ENCODE data around the gene ZDHHC7.

Gene ZDHHC7

DNA sequence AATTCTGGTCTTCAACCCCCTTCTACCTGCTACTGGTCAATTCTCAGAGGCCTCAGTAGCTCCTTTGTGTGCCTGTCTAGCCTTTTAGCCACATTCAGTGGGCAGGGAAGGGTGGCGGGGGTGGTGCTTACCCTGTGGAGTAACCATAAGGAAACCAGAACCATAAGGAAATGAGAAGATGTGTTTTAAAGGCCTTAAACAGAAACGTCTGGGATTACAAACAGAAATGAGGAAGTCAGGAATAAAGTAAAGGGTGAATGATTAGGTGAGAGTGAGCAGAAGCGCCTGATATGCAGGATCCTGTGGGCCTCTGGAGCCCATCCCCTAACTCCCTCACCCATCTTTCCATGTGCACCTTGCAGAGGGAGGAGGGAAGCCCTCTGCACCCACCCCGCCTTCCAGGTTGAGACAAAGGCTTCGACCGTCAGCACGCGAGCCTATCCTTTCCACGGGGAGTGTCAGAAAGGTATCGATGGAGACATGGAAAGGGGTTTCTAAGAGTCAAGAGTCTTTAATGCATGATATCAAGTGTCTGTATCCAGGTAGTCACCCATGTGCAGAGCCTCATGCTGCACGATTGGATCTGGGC lies 36.6 kb upstream of the ZDHHC7 start:
- Histone ChIP-seq H2AFZ (ENCODE audit: low read length) (no peak overlapping the region), H3K27me3 (ENCODE audit: insufficient read depth, low read length) (no peaks in the 10 kb centered on the region), H3K4me1 (ENCODE audit: insufficient read depth, low read length, severe bottlenecking) (no peaks in the 10 kb centered on the region), H3K36me3 (ENCODE audit: insufficient read depth, low read length) (no peaks in the 10 kb centered on the region), H3K9ac (ENCODE audit: low read length) (no peak overlapping the region), H3K27ac (ENCODE audit: low read depth, low read length, poor library complexity, severe bottlenecking) (no peak overlapping the region), H4K20me1 (ENCODE audit: insufficient read depth, low read length) (no peaks in the 10 kb centered on the region), H3K9me3 (ENCODE audit: low read length) (no peaks in the 10 kb centered on the region), H3K79me2 (ENCODE audit: insufficient read depth, low read length) (no peaks in the 10 kb centered on the region), H3K9me2 (ENCODE audit: low read depth, low read length) (no peaks in the 10 kb centered on the region), H3F3A (ENCODE audit: insufficient read depth, low read length) (no peaks in the 10 kb centered on the region), H3K4me2 (ENCODE audit: low read length) (no peak overlapping the region), H3K4me3 (ENCODE audit: low read depth, low read length, poor library complexity, severe bottlenecking) (no peak overlapping the region)
- TF ChIP-seq EZH2 (IDR thresholded peaks at IDR 0.05; ENCODE audit: borderline replicate concordance, low read length) = no peak
- TF ChIP-seq, protein P1, sequence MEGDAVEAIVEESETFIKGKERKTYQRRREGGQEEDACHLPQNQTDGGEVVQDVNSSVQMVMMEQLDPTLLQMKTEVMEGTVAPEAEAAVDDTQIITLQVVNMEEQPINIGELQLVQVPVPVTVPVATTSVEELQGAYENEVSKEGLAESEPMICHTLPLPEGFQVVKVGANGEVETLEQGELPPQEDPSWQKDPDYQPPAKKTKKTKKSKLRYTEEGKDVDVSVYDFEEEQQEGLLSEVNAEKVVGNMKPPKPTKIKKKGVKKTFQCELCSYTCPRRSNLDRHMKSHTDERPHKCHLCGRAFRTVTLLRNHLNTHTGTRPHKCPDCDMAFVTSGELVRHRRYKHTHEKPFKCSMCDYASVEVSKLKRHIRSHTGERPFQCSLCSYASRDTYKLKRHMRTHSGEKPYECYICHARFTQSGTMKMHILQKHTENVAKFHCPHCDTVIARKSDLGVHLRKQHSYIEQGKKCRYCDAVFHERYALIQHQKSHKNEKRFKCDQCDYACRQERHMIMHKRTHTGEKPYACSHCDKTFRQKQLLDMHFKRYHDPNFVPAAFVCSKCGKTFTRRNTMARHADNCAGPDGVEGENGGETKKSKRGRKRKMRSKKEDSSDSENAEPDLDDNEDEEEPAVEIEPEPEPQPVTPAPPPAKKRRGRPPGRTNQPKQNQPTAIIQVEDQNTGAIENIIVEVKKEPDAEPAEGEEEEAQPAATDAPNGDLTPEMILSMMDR (IDR thresholded peaks at IDR 0.05; ENCODE audit: low read length) = no peak

- H3K9me3 ChIP-seq (ENCODE audit: low read length) = no peaks in the 10 kb centered on the region
- no peak overlapping the region for H3K27ac ChIP-seq (ENCODE audit: low read depth, low read length, poor library complexity, severe bottlenecking)
- H3K9ac ChIP-seq (ENCODE audit: low read length) = no peak overlapping the region
- TF ChIP-seq EZH2 (IDR thresholded peaks at IDR 0.05; ENCODE audit: borderline replicate concordance, low read length) = no peak
- TF ChIP-seq, protein P1 (IDR thresholded peaks at IDR 0.05; ENCODE audit: low read length) = no peak
- no peak overlapping the region for H3K4me3 ChIP-seq (ENCODE audit: low read depth, low read length, poor library complexity, severe bottlenecking)
- H3K79me2 ChIP-seq (ENCODE audit: insufficient read depth, low read length) = no peaks in the 10 kb centered on the region
- no peaks in the 10 kb centered on the region for H3K36me3 ChIP-seq (ENCODE audit: insufficient read depth, low read length)
- no peaks in the 10 kb centered on the region for H4K20me1 ChIP-seq (ENCODE audit: insufficient read depth, low read length)
- no peaks in the 10 kb centered on the region for H3K27me3 ChIP-seq (ENCODE audit: insufficient read depth, low read length)
- H3K9me2 ChIP-seq (ENCODE audit: low read depth, low read length) = no peaks in the 10 kb centered on the region
- H3K4me1 ChIP-seq (ENCODE audit: insufficient read depth, low read length, severe bottlenecking) = no peaks in the 10 kb centered on the region
- no peak overlapping the region for H3K4me2 ChIP-seq (ENCODE audit: low read length)
- no peak overlapping the region for H2AFZ ChIP-seq (ENCODE audit: low read length)
- H3F3A ChIP-seq (ENCODE audit: insufficient read depth, low read length) = no peaks in the 10 kb centered on the region
Measured at GRCh38 chr16:85046931-85047866, 35.9 kb upstream of the ZDHHC7 start.

GRCh38 chr16:85046472-85046916 lies 35.2 kb upstream of the ZDHHC7 start:
- Histone ChIP-seq H3K36me3 (ENCODE audit: insufficient read depth, low read length) (no peaks in the 10 kb centered on the region), H3K79me2 (ENCODE audit: insufficient read depth, low read length) (no peaks in the 10 kb centered on the region), H3K27ac (ENCODE audit: low read depth, low read length, poor library complexity, severe bottlenecking) (no peak overlapping the region), H3K4me2 (ENCODE audit: low read length) (no peak overlapping the region), H3K9me2 (ENCODE audit: low read depth, low read length) (no peaks in the 10 kb centered on the region), H3K9ac (ENCODE audit: low read length) (no peak overlapping the region), H2AFZ (ENCODE audit: low read length) (no peak overlapping the region), H3K9me3 (ENCODE audit: low read length) (no peaks in the 10 kb centered on the region), H3K27me3 (ENCODE audit: insufficient read depth, low read length) (no peaks in the 10 kb centered on the region), H3K4me1 (ENCODE audit: insufficient read depth, low read length, severe bottlenecking) (no peaks in the 10 kb centered on the region), H4K20me1 (ENCODE audit: insufficient read depth, low read length) (no peaks in the 10 kb centered on the region), H3K4me3 (ENCODE audit: low read depth, low read length, poor library complexity, severe bottlenecking) (no peak overlapping the region), H3F3A (ENCODE audit: insufficient read depth, low read length) (no peaks in the 10 kb centered on the region)
- no peak for TF ChIP-seq EZH2 (IDR thresholded peaks at IDR 0.05; ENCODE audit: borderline replicate concordance, low read length)
- TF ChIP-seq, protein P1 (IDR thresholded peaks at IDR 0.05; ENCODE audit: low read length) = no peak

Measured in OCI-LY1 (cell line).